ENCODE data around the gene TMEM79. TPM values are rescaled to one million over a fixed set of nuclear protein-coding genes. Genes with fewer than 3 reads are reported as not detected.

The TMEM79 gene
- total and polyA plus RNA-seq, 2 donors (not counting 3 experiments of a cell fraction or from before 2014, with no cell fraction given), result 3.0 to 4.8 TPM

GRCh38 chr1:156305215-156305614 lies 21.1 kb downstream of the TMEM79 start:
- Histone ChIP-seq H3K9ac (replicated peaks; ENCODE audit: extremely low read depth, insufficient read depth, low read length) (no peak overlapping the region), H3K9me3 (replicated peaks; ENCODE audit: control insufficient read depth, insufficient read depth, low read length) (no peaks in the 10 kb centered on the region), H3K36me3 (ENCODE audit: control insufficient read depth in 2 of 2, extremely low read depth in 1 of 2, insufficient read depth in 2 of 2, low read length in 2 of 2) (peaks cover 8 to 9% of the 10 kb centered on the region in 2 experiments), H2AFZ (ENCODE audit: low read depth, low read length) (no peak overlapping the region), H3K4me2 (ENCODE audit: insufficient read depth, low read length) (no peak overlapping the region), H3K4me3 (replicated peaks in 1 of 3; ENCODE audit: insufficient read depth in 1 of 3, low read depth in 1 of 3, low read length in 3 of 3) (no peak overlapping the region), H4K20me1 (replicated peaks; ENCODE audit: control insufficient read depth, extremely low read depth, insufficient read depth, low read length) (no peaks in the 10 kb centered on the region), H3K79me2 (ENCODE audit: control insufficient read depth, insufficient read depth, low read length) (no peaks in the 10 kb centered on the region), H3K9me1 (replicated peaks; ENCODE audit: control insufficient read depth, extremely low read depth, insufficient read depth, low read length) (no peaks in the 10 kb centered on the region), H3K4me1 (ENCODE audit: control insufficient read depth, extremely low read depth, insufficient read depth, low read length) (no peaks in the 10 kb centered on the region), H3K27ac (ENCODE audit: insufficient read depth, low read depth, low read length) (no peak overlapping the region), H3K27me3 (ENCODE audit: control insufficient read depth in 2 of 2, insufficient read depth in 2 of 2, low read length in 2 of 2) (no peaks in the 10 kb centered on the region)
- intact Hi-C loops (cut with micrococcal nuclease) (no loop called here), dilution Hi-C loops (cut with MboI; ENCODE audit: extremely low pct_ligation_motif_present, low sequenced_read_pairs) (no loop called here)
- TF ChIP-seq GATA2 (IDR thresholded peaks at IDR 0.05; ENCODE audit: insufficient read depth, insufficient read length, low read depth, low read length), result no peak
- TF ChIP-seq EZH2 (IDR thresholded peaks at IDR 0.05; ENCODE audit: borderline replicate concordance, low read depth, low read length, severe bottlenecking), result no peak
- no peak for TF ChIP-seq MAX (IDR thresholded peaks at IDR 0.05; ENCODE audit: insufficient read depth, insufficient read length)
- TF ChIP-seq POLR2A (IDR thresholded peaks at IDR 0.05; ENCODE audit: low read depth, low read length), result no peak
- TF ChIP-seq CTCF (IDR thresholded peaks at IDR 0.05; ENCODE audit: extremely low read depth in 1 of 2, insufficient read depth in 1 of 2, low read depth in 1 of 2, low read length in 2 of 2), result no peak
- no peak for TF ChIP-seq MYC (IDR thresholded peaks at IDR 0.05; ENCODE audit: low read depth, low read length)
- no peak for TF ChIP-seq FOS (IDR thresholded peaks at IDR 0.05; ENCODE audit: borderline replicate concordance, insufficient read depth, low read length)
- no peak for TF ChIP-seq POLR2AphosphoS5 (IDR thresholded peaks at IDR 0.05; ENCODE audit: insufficient read depth, low read depth, low read length)
- no peak for TF ChIP-seq JUN (IDR thresholded peaks at IDR 0.05; ENCODE audit: borderline replicate concordance, insufficient read depth, insufficient read length, low read depth)
- ChIA-PET POLR2A (no interaction called here), CTCF (interaction anchor here (1.1 kb wide), 1 partner anchor 15 kb away, joined by 3 read pairs; no protein-coding TSS in a partner anchor)
- DNase-seq (ENCODE audit: low read depth, low spot score), result no peak
- BruUV-seq (replicated peaks), result no TSS peak
- FAIRE-seq, result no peak
